HCT116 (cell line): Measurements from ENCODE around the gene EP400. TPM values are rescaled to one million over a fixed set of nuclear protein-coding genes. Genes with fewer than 3 reads are reported as not detected.

Source experiments
- ATAC-seq: fragments of 200-7000 bp; cut with Tn5 transposase; 2 replicates; pipeline ENCODE4 v1.9.1; 2020; ENCODE audit warnings: mild to moderate bottlenecking, moderate library complexity
- BruUV-seq: library from RNA; stranded (reverse); fragments of 400-500 nt; replicated peaks from 2 replicates; lab custom pipeline; 2021; lab: Mats Ljungman, UMichigan
- CTCF ChIA-PET: fragments of 300-600 bp; sonication (Branson Sonifier 250); formaldehyde crosslinking; loops from one replicate; lab custom pipeline; 2021; ENCODE audit warnings: antibody characterized with exemption; lab: Charles Lee
- POLR2A ChIA-PET: fragments of 300-600, 350-600 bp; sonication (Branson Sonifier 250); formaldehyde crosslinking; loops from one replicate; lab custom pipeline; 2021; ENCODE audit warnings: antibody characterized with exemption; lab: Charles Lee
- RAD21 ChIA-PET, 2 experiments: fragments of 300-600 bp; sonication (Branson Sonifier 250); formaldehyde crosslinking; loops; one replicate each; lab custom pipeline; 2023; ENCODE audit warnings: low total read pairs in 2 of 2; ENCODE audit not compliant: uncharacterized antibody in 2 of 2, unreplicated experiment in 2 of 2, low non-redundant PET in 1 of 2; lab: Charles Lee
- DNase-seq: peaks from one replicate; pipeline ENCODE4 v3.0.0-alpha.2; 2010; ENCODE audit warnings: low read depth, low spot score
- H2AFZ ChIP-seq: fragments of 200-600 bp; shearing (Covaris generic), sonication (generic); 2 replicates; pipeline ENCODE4 v1.6.1; 2017; ENCODE audit warnings: low read depth, mixed run types, mixed read lengths, antibody characterized with exemption, low read length; ENCODE audit not compliant: poor library complexity, severe bottlenecking
- H3K27ac ChIP-seq: 2 replicates; pipeline ENCODE4 v1.5.1; 2012; ENCODE audit warnings: low read depth, low read length
- H3K27me3 ChIP-seq: fragments of 200-600 bp; sonication (generic); 2 replicates; pipeline ENCODE4 v1.6.1; 2016; ENCODE audit warnings: mixed run types, low read length, mixed read lengths; ENCODE audit not compliant: insufficient read depth
- H3K36me3 ChIP-seq, 2 experiments: fragments of 200-500 bp in 1 of 2; fragments of 200-600 bp in 1 of 2; sonication (Bioruptor generic) in 1 of 2; sonication (generic) in 1 of 2; 2 replicates each; pipeline versions ENCODE4 v1.5.1 to v1.6.1; 2014 to 2016; ENCODE audit warnings: low read length in 2 of 2, inconsistent platforms in 1 of 2, mixed read lengths in 1 of 2, mixed run types in 1 of 2; ENCODE audit not compliant: insufficient read depth in 2 of 2, control insufficient read depth in 1 of 2
- H3K4me1 ChIP-seq, 2 experiments: fragments of 200-600 bp in 1 of 2; sonication (generic) in 1 of 2; 2 replicates each; pipeline versions ENCODE4 v1.5.1 to v1.6.1; 2012 to 2017; ENCODE audit warnings: low read length in 2 of 2, inconsistent platforms in 1 of 2, mild to moderate bottlenecking in 1 of 2, mixed read lengths in 1 of 2, mixed run types in 1 of 2, moderate library complexity in 1 of 2; ENCODE audit not compliant: insufficient read depth in 2 of 2, control insufficient read depth in 1 of 2
- H3K4me2 ChIP-seq: fragments of 200-600 bp; sonication (generic); 2 replicates; pipeline ENCODE4 v1.6.1; 2017; ENCODE audit warnings: mixed run types, low read length, mixed read lengths
- H3K4me3 ChIP-seq, 2 experiments: fragments of 200-600 bp in 1 of 2; sonication (generic) in 1 of 2; replicated peaks in 1 of 2; 2 replicates each; pipeline ENCODE4 v1.5.1; 2011 to 2016; ENCODE audit warnings: low read length in 2 of 2, control low read depth in 1 of 2, low read depth in 1 of 2, mild to moderate bottlenecking in 1 of 2, mixed read lengths in 1 of 2, mixed run types in 1 of 2
- H3K79me2 ChIP-seq: fragments of 200-600 bp; sonication (generic); 2 replicates; pipeline ENCODE4 v1.6.1; 2017; ENCODE audit warnings: mild to moderate bottlenecking, mixed run types, low read length, moderate library complexity, mixed read lengths; ENCODE audit not compliant: insufficient read depth
- H3K9ac ChIP-seq: fragments of 200-600 bp; sonication (generic); 2 replicates; pipeline ENCODE4 v1.6.1; 2016; ENCODE audit warnings: low read length, mixed read lengths
- H3K9me2 ChIP-seq: fragments of 200-600 bp; sonication (generic), shearing (Covaris generic); 2 replicates; pipeline ENCODE4 v1.6.1; 2017; ENCODE audit warnings: mixed run types, mild to moderate bottlenecking, moderate library complexity; ENCODE audit not compliant: insufficient read depth
- H3K9me3 ChIP-seq, 2 experiments: fragments of 200-500 bp in 1 of 2; fragments of 200-600 bp in 1 of 2; sonication (Bioruptor generic) in 1 of 2; sonication (generic) in 1 of 2; 2 replicates each; pipeline ENCODE4 v1.6.1; 2014 to 2017; ENCODE audit warnings: low read length in 2 of 2, mixed read lengths in 2 of 2, inconsistent platforms in 1 of 2, low read depth in 1 of 2, mild to moderate bottlenecking in 1 of 2, mixed run types in 1 of 2, moderate library complexity in 1 of 2; ENCODE audit not compliant: control insufficient read depth in 1 of 2, insufficient read depth in 1 of 2
- H4K20me1 ChIP-seq: fragments of 200-600 bp; sonication (generic), shearing (Covaris generic); 2 replicates; pipeline ENCODE4 v1.6.1; 2017; ENCODE audit warnings: mixed run types, mild to moderate bottlenecking, moderate library complexity; ENCODE audit not compliant: insufficient read depth
- CBX3 ChIP-seq: IDR thresholded peaks from 2 replicates; pipeline ENCODE4 v1.6.1; 2012; ENCODE audit warnings: low read depth
- FOSL1 ChIP-seq: IDR thresholded peaks from 2 replicates; pipeline ENCODE4 v1.6.1; 2012; ENCODE audit warnings: low read depth
- RAD21 ChIP-seq: IDR thresholded peaks from 2 replicates; pipeline ENCODE4 v1.6.1; 2012; ENCODE audit warnings: low read depth, mild to moderate bottlenecking
- SP1 ChIP-seq: IDR thresholded peaks from 2 replicates; pipeline ENCODE4 v1.6.1; 2012; ENCODE audit warnings: low read depth
- TCF7L2 ChIP-seq: IDR thresholded peaks from 2 replicates; pipeline ENCODE4 v1.7.0; 2011; ENCODE audit warnings: borderline replicate concordance, inconsistent platforms; ENCODE audit not compliant: insufficient read depth, insufficient read length; ENCODE audit errors: extremely low read depth
- YY1 ChIP-seq: IDR thresholded peaks from 2 replicates; pipeline ENCODE4 v1.6.1; 2011; ENCODE audit warnings: low read length, low read depth, moderate library complexity, mild to moderate bottlenecking; ENCODE audit not compliant: insufficient replicate concordance; ENCODE audit errors: extremely low read depth
- ZFX ChIP-seq: fragments of 450-650 bp; IDR thresholded peaks from 2 replicates; pipeline ENCODE4 v1.6.1; 2017
- ZNF274 ChIP-seq: fragments of 200-500 bp; sonication (Bioruptor generic); IDR thresholded peaks from 2 replicates; pipeline ENCODE4 v1.6.1; 2014; ENCODE audit warnings: mild to moderate bottlenecking, low read depth, low read length, inconsistent platforms
- intact Hi-C: fragments of 100-400 bp; cut with micrococcal nuclease; formaldehyde crosslinking; loops from 2 replicates; pipeline ENCODE4 v1.10.0; 2022
- total RNA-seq: library from RNA; stranded (reverse); gene quantifications from one replicate; pipeline ENCODE4 v1.2.1, GENCODE V29; 2021; ENCODE audit not compliant: unreplicated experiment
- TF ChIP-seq, protein P1 (sequence below): IDR thresholded peaks from 2 replicates; pipeline ENCODE4 v1.6.1; 2012

EP400 gene
- total RNA-seq, 1 experiment from 2014 or later: 54.5 TPM

GRCh38 chr12:131908092-131909080 lies 41.4 kb upstream of the EP400 start:
- Histone ChIP-seq H3K36me3 (no peaks in the 10 kb centered on the region; a peak in 1 of 4 replicates), H3K9me2 (no peaks in the 10 kb centered on the region), H3K27ac (no peak overlapping the region), H3K9me3 (no peaks in the 10 kb centered on the region), H3K27me3 (no peaks in the 10 kb centered on the region), H2AFZ (no peak overlapping the region), H3K4me1 (peaks cover 12 to 14% of the 10 kb centered on the region in 2 experiments), H3K79me2 (no peaks in the 10 kb centered on the region), H3K4me2 (no peak overlapping the region), H3K4me3 (no peak overlapping the region), H3K9ac (no peak overlapping the region), H4K20me1 (no peaks in the 10 kb centered on the region)
- no TSS peak for BruUV-seq
- ChIA-PET RAD21 (no interaction called here), CTCF (no interaction called here), POLR2A (no interaction called here)
- TF ChIP-seq, protein P1, sequence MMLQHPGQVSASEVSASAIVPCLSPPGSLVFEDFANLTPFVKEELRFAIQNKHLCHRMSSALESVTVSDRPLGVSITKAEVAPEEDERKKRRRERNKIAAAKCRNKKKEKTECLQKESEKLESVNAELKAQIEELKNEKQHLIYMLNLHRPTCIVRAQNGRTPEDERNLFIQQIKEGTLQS: no peak
- TF ChIP-seq SP1 (no peak), TCF7L2 (no peak), RAD21 (no peak), FOSL1 (no peak), YY1 (no peak), ZFX (no peak), CBX3 (no peak), ZNF274 (no peak)
- DNase-seq: no peak
- ATAC-seq: no peak
- intact Hi-C loops: no loop called here
